SK-N-SH (cell line): Measurements from ENCODE around the gene METTL1. TPM values are rescaled to one million over a fixed set of nuclear protein-coding genes. Genes with fewer than 3 reads are reported as not detected.

ENCODE experiments used
- CTCF ChIA-PET: fragments of 300-600, 350-600 bp; formaldehyde crosslinking; extraction: SDS; loops from one replicate; lab custom pipeline; 2021; lab: Yijun Ruan, JAX
- POLR2A ChIA-PET: fragments of 350-600 bp; sonication (Branson Sonifier 250); formaldehyde crosslinking; extraction: SDS; loops from one replicate; lab custom pipeline; 2020; ENCODE audit warnings: antibody characterized with exemption, inconsistent platforms; lab: Yijun Ruan, JAX
- DNase-seq: peaks from one replicate; pipeline ENCODE4 v3.0.0; 2012
- H2AFZ ChIP-seq: fragments of 200-600 bp; sonication (generic); 2 replicates; pipeline ENCODE4 v1.8.1; 2016; ENCODE audit warnings: antibody characterized with exemption, mild to moderate bottlenecking, low read depth
- H3F3A ChIP-seq: fragments of 200-600 bp; sonication (generic); replicated peaks from 2 replicates; pipeline ENCODE3; 2016; ENCODE audit warnings: antibody characterized with exemption, mild to moderate bottlenecking; ENCODE audit not compliant: insufficient read depth
- H3K27ac ChIP-seq, 2 experiments: fragments of 200-500 bp in 1 of 2; fragments of 200-600 bp in 1 of 2; sonication (Bioruptor generic) in 1 of 2; sonication (generic), shearing (Covaris generic) in 1 of 2; 2 replicates each; pipeline versions ENCODE4 v1.5.1 to v1.6.1; 2014 to 2016; ENCODE audit warnings: low read depth in 2 of 2, inconsistent platforms in 1 of 2, low read length in 1 of 2, mild to moderate bottlenecking in 1 of 2, mixed read lengths in 1 of 2
- H3K27me3 ChIP-seq: fragments of 200-600 bp; sonication (generic), shearing (Covaris generic); 2 replicates; pipeline ENCODE4 v1.6.1; 2016; ENCODE audit warnings: mixed run types; ENCODE audit not compliant: insufficient read depth
- H3K36me3 ChIP-seq, 2 experiments: fragments of 200-500 bp in 1 of 2; fragments of 200-600 bp in 1 of 2; sonication (Bioruptor generic) in 1 of 2; sonication (generic) in 1 of 2; replicated peaks in 1 of 2; 2 replicates each; pipeline versions ENCODE3 to v1.5.1; 2014 to 2016; ENCODE audit warnings: low read length in 1 of 2, mild to moderate bottlenecking in 1 of 2; ENCODE audit not compliant: insufficient read depth in 2 of 2, control insufficient read depth in 1 of 2
- H3K4me1 ChIP-seq, 2 experiments: fragments of 200-500 bp in 1 of 2; fragments of 200-600 bp in 1 of 2; sonication (Bioruptor generic) in 1 of 2; sonication (generic), shearing (Covaris generic) in 1 of 2; 2 replicates each; pipeline versions ENCODE4 v1.5.1 to v1.6.1; 2014 to 2016; ENCODE audit warnings: low read depth in 1 of 2, low read length in 1 of 2, mixed run types in 1 of 2; ENCODE audit not compliant: insufficient read depth in 2 of 2, control insufficient read depth in 1 of 2
- H3K4me2 ChIP-seq: fragments of 200-600 bp; sonication (generic), shearing (Covaris generic); 2 replicates; pipeline ENCODE4 v1.6.1; 2017; ENCODE audit warnings: mixed run types
- H3K4me3 ChIP-seq, 2 experiments: fragments of 200-500 bp in 1 of 2; fragments of 200-600 bp in 1 of 2; sonication (Bioruptor generic) in 1 of 2; sonication (generic), shearing (Covaris generic) in 1 of 2; 2 replicates each; pipeline versions ENCODE4 v1.5.1 to v1.8.1; 2014 to 2016; ENCODE audit warnings: low read depth in 2 of 2, inconsistent platforms in 1 of 2, low read length in 1 of 2, mild to moderate bottlenecking in 1 of 2, mixed read lengths in 1 of 2, moderate library complexity in 1 of 2
- H3K79me2 ChIP-seq: fragments of 200-600 bp; sonication (generic); 2 replicates; pipeline ENCODE4 v1.8.1; 2017; ENCODE audit warnings: mild to moderate bottlenecking; ENCODE audit not compliant: insufficient read depth
- H3K9ac ChIP-seq: fragments of 200-600 bp; sonication (generic); 2 replicates; pipeline ENCODE4 v1.6.1; 2017; ENCODE audit warnings: mixed run types
- H3K9me2 ChIP-seq: fragments of 200-600 bp; sonication (generic); 2 replicates; pipeline ENCODE4 v1.6.1; 2017; ENCODE audit warnings: mixed run types
- H3K9me3 ChIP-seq: fragments of 200-600 bp; sonication (generic); 2 replicates; pipeline ENCODE4 v1.6.1; 2017; ENCODE audit warnings: mixed run types, mild to moderate bottlenecking, moderate library complexity
- H4K20me1 ChIP-seq: fragments of 200-600 bp; sonication (generic); 2 replicates; pipeline ENCODE4 v1.6.1; 2017; ENCODE audit warnings: mild to moderate bottlenecking, mixed run types; ENCODE audit not compliant: insufficient read depth
- EP300 ChIP-seq, 2 experiments: IDR thresholded peaks; 2 replicates each; pipeline versions ENCODE4 v1.4.0 to v1.6.1; 2012; ENCODE audit warnings: borderline replicate concordance in 1 of 2, low read depth in 1 of 2, low read length in 1 of 2
- FOSL2 ChIP-seq: IDR thresholded peaks from 2 replicates; pipeline ENCODE4 v1.4.0; 2012; ENCODE audit warnings: low read depth, mild to moderate bottlenecking, moderate library complexity, borderline replicate concordance
- IRF3 ChIP-seq: fragments of 150-350 bp; IDR thresholded peaks from 2 replicates; pipeline ENCODE4 v1.6.1; 2016; ENCODE audit warnings: mild to moderate bottlenecking, low read depth, low read length
- JUND ChIP-seq: IDR thresholded peaks from 2 replicates; pipeline ENCODE4 v1.4.0; 2012
- MXI1 ChIP-seq: IDR thresholded peaks from 2 replicates; pipeline ENCODE4 v1.6.1; 2012; ENCODE audit warnings: mild to moderate bottlenecking, low read depth, low read length, improper control_type of control experiment
- POLR2AphosphoS5 ChIP-seq: IDR thresholded peaks from 2 replicates; pipeline ENCODE4 v1.6.1; 2012; ENCODE audit warnings: low read depth, low read length
- RFX5 ChIP-seq: IDR thresholded peaks from 2 replicates; pipeline ENCODE4 v1.6.1; 2012; ENCODE audit warnings: mild to moderate bottlenecking, improper control_type of control experiment, low read length
- RXRA ChIP-seq: IDR thresholded peaks from 2 replicates; pipeline ENCODE4 v1.4.0; 2012; ENCODE audit warnings: low read depth, mild to moderate bottlenecking, borderline replicate concordance
- SIN3A ChIP-seq: IDR thresholded peaks from 2 replicates; pipeline ENCODE4 v1.6.1; 2012; ENCODE audit warnings: low read depth, mild to moderate bottlenecking, low read length, moderate library complexity, borderline replicate concordance
- TCF12 ChIP-seq: IDR thresholded peaks from 2 replicates; pipeline ENCODE4 v1.4.0; 2012
- TEAD4 ChIP-seq: IDR thresholded peaks from 2 replicates; pipeline ENCODE4 v1.4.0; 2012; ENCODE audit warnings: mild to moderate bottlenecking, borderline replicate concordance; ENCODE audit not compliant: insufficient read depth
- USF1 ChIP-seq: IDR thresholded peaks from 2 replicates; pipeline ENCODE4 v1.4.0; 2012; ENCODE audit warnings: low read depth, borderline replicate concordance
- YY1 ChIP-seq: IDR thresholded peaks from 2 replicates; pipeline ENCODE4 v1.4.0; 2012; ENCODE audit warnings: low read depth, mild to moderate bottlenecking
- WGBS: methylation state at CpG from one replicate; pipeline ENCODE4 v1.1.6; 2017; ENCODE audit warnings: low lambda C conversion rate; 5-methylcytosine and 5-hydroxymethylcytosine counted together
- polyA plus RNA-seq, 3 experiments: library from polyadenylated mRNA; depleted of rRNA; stranded (reverse); fragments of >200 nt; gene quantifications; 2 replicates each; pipeline ENCODE4 v1.2.3, GENCODE V29; 2012
- TF ChIP-seq, protein P1 (sequence below): IDR thresholded peaks from 2 replicates; pipeline ENCODE4 v1.4.0; 2012; ENCODE audit warnings: low read depth
- TF ChIP-seq, protein P2 (sequence below): IDR thresholded peaks from 2 replicates; pipeline ENCODE4 v1.6.1; 2012; ENCODE audit warnings: mild to moderate bottlenecking, low read depth, low read length, moderate library complexity

Gene METTL1
- polyA plus RNA-seq, 1 of the 3 experiments (the other 2 are of a cell fraction): 28.0 TPM

GRCh38 chr12:57806677-57807076, 34.8 kb upstream of the METTL1 start:
- H3K4me3 ChIP-seq: no peak overlapping the region
- H3K4me2 ChIP-seq: no peak overlapping the region
- no peaks in the 10 kb centered on the region for H3K27me3 ChIP-seq
- ChIA-PET CTCF (interaction anchor here (0.6 to 12.0 kb wide), 3 partner anchors 8 to 99 kb away, joined by 3 to 96 read pairs (median 11); partner anchors contain the start of gene AVIL), POLR2A (no interaction called here)
- no peak overlapping the region for H2AFZ ChIP-seq
- H3K9me3 ChIP-seq: no peaks in the 10 kb centered on the region
- H3F3A ChIP-seq: peaks cover 7% of the 10 kb centered on the region
- no peak for TF ChIP-seq MXI1
- no peak for TF ChIP-seq SIN3A
- TF ChIP-seq IRF3: no peak
- TF ChIP-seq, protein P1, sequence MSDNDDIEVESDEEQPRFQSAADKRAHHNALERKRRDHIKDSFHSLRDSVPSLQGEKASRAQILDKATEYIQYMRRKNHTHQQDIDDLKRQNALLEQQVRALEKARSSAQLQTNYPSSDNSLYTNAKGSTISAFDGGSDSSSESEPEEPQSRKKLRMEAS: no peak
- TF ChIP-seq RFX5: no peak
- TF ChIP-seq POLR2AphosphoS5: no peak
- TF ChIP-seq TCF12: no peak
- TF ChIP-seq USF1: no peak
- TF ChIP-seq FOSL2: no peak
- TF ChIP-seq JUND: no peak
- TF ChIP-seq TEAD4: no peak
- no peak for TF ChIP-seq RXRA
- no peak for TF ChIP-seq YY1
- TF ChIP-seq, protein P2, sequence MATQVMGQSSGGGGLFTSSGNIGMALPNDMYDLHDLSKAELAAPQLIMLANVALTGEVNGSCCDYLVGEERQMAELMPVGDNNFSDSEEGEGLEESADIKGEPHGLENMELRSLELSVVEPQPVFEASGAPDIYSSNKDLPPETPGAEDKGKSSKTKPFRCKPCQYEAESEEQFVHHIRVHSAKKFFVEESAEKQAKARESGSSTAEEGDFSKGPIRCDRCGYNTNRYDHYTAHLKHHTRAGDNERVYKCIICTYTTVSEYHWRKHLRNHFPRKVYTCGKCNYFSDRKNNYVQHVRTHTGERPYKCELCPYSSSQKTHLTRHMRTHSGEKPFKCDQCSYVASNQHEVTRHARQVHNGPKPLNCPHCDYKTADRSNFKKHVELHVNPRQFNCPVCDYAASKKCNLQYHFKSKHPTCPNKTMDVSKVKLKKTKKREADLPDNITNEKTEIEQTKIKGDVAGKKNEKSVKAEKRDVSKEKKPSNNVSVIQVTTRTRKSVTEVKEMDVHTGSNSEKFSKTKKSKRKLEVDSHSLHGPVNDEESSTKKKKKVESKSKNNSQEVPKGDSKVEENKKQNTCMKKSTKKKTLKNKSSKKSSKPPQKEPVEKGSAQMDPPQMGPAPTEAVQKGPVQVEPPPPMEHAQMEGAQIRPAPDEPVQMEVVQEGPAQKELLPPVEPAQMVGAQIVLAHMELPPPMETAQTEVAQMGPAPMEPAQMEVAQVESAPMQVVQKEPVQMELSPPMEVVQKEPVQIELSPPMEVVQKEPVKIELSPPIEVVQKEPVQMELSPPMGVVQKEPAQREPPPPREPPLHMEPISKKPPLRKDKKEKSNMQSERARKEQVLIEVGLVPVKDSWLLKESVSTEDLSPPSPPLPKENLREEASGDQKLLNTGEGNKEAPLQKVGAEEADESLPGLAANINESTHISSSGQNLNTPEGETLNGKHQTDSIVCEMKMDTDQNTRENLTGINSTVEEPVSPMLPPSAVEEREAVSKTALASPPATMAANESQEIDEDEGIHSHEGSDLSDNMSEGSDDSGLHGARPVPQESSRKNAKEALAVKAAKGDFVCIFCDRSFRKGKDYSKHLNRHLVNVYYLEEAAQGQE: no peak
- no peak for TF ChIP-seq EP300 (IDR thresholded peaks at IDR 0.05; ENCODE audit: borderline replicate concordance in 1 of 2, low read depth in 1 of 2, low read length in 1 of 2)
- H3K79me2 ChIP-seq: no peaks in the 10 kb centered on the region
- DNase-seq: no peak
- 95% methylated on average over 3 of the region's 3 CpGs for WGBS
- no peak overlapping the region for H3K27ac ChIP-seq
- no peaks in the 10 kb centered on the region for H4K20me1 ChIP-seq
- H3K36me3 ChIP-seq: peaks cover 6 to 51% of the 10 kb centered on the region in 2 experiments
- H3K4me1 ChIP-seq: no peaks in the 10 kb centered on the region; a peak in 1 of 4 replicates
- H3K9ac ChIP-seq: no peak overlapping the region
- H3K9me2 ChIP-seq: no peaks in the 10 kb centered on the region
